GM18508 (cell line): Measurements from ENCODE around the gene DNAJC5.

Experiments
- ATAC-seq: cut with Tn5 transposase; IDR thresholded peaks from one replicate; pipeline ENCODE4 v1.9.1; 2021; ENCODE audit warnings: moderate number of reproducible peaks; ENCODE audit not compliant: insufficient read depth, unreplicated experiment

The DNAJC5 gene

GRCh38 chr20:63935447-63935846 is 40.5 kb downstream of the DNAJC5 start:
- ATAC-seq: no peak

GRCh38 chr20:63937596-63937995 is 42.7 kb downstream of the DNAJC5 start:
- ATAC-seq: no peak

- ATAC-seq: no peak
Observed at GRCh38 chr20:63939061-63939935, 44.4 kb downstream of the DNAJC5 start.

GRCh38 chr20:63940071-63940471 is 45.1 kb downstream of the DNAJC5 start:
- no peak for ATAC-seq

DNA sequence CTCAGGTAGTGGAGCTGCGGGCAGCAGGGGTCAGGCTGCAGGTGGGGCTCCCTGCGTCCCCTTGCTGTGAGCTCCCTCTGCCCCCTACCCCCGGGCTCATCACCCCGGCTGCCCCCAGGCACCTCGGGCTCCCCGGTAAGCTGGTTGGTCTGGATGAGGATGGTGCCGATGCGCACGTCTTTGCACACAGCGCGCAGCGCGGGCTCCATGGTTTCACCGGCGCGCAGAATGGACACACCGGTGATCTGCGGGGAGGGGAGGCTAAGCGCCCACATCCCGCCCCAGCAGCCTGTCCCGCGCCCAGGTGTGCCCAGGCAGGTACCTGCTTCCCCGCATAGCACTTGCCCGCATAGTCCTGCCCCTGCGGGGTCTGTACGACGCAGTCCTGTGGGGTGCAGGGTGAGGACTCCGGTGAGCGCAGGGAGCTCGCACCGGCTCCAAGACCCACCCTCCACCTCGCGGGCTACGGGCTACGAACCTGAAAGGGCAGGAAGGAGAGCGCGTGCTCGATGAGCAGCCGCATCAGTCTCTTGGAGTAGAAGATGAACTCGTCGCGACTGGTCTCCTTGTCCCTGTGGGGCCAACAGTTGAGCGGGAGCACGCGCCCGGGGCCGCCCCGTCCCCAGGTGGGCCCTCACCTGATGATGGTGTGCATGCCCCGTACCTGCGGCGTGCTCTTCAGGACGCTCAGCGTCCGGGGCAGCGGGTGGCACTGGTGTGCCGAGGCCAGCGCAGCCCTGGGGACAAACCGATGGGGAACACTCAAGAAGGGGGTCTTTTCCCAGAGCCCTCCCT is 45.7 kb downstream of the DNAJC5 start:
- no peak for ATAC-seq

- ATAC-seq: no peak
Observed at GRCh38 chr20:63941282-63942081, 46.6 kb downstream of the DNAJC5 start.

DNA sequence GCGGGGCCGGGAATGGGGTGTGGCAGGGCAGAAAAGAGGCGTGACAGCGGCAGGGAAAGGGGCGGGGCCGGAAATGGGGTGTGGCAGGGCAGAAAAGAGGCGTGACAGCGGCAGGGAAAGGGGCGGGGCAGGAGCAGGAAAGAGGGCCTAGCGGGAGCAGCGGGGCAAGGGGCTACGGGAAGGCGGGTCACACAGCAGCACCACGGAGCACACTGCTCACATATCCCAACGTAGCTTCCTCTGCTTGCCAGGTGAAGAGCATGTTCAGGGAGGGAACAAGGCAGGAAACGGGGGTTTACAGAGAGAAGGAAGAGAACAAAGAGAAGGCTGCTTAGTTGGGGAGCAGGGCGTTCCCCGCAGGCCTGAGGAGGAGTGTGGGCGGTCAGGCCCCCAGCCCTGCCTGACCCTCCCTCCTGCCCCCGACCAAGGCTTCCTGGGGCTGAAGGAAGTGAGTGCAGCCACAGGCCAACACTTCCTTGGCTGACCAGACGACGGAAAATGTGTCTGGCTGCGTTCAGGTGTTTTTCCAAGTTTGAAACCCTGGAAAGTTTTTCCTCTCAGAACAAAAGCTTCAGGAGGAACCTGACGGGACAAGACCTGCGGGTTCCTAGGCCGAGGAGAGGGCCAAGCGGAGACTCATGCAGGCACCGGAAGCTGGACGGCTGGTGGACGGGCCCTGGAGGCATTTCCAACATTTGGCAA is 47.5 kb downstream of the DNAJC5 start:
- ATAC-seq: no peak

DNA sequence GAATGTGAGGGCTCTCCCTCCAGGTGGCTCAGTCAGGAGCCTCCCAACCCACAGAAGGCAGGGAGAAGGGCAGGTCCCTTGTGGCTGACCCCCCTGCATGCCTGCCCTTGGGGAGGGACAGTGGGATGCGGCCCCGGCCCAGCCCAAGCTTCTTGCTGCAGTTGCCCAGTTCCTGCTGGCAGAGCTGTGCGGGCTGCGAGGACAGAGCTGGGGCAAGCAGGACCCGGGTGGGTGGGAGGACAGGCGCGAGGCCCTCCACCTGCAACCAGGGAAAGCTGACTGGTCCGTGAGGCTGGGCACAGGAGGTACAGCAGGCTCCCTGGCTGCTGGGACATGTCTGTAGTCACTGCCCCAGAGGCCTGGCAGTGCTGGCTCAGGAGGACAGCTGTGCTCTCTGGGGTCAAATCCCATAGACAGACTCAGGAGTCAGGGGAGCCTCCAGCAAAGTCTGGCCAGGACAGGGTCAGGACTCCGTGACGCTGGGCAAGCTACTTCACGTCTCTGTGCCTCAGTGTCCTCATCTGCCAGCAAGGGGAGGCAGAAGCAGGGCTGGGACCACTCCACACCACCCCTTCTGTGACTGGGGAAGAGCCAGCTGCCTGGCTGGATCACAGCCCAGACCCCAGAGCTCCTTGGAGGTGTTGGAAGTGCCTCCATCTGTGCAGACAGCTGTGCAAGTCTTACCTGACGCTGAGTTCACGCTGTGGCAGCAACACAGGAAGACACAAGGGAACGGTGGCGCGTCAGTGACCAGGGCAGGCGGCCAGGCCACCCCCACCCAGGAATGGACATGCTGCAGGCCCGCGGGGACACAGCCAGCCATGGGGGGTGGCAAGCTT is 48.3 kb downstream of the DNAJC5 start:
- no peak for ATAC-seq

GRCh38 chr20:63943808-63944077 is 48.8 kb downstream of the DNAJC5 start:
- ATAC-seq: no peak

- ATAC-seq: no peak
Observed at GRCh38 chr20:63944078-63944941, 49.4 kb downstream of the DNAJC5 start.

- no peak for ATAC-seq
Observed at GRCh38 chr20:63945031-63945658, 50.2 kb downstream of the DNAJC5 start.

GRCh38 chr20:63945921-63946920 is 51.3 kb downstream of the DNAJC5 start:
- ATAC-seq: no peak

GRCh38 chr20:63946986-63947637 is 52.2 kb downstream of the DNAJC5 start:
- no peak for ATAC-seq

DNA sequence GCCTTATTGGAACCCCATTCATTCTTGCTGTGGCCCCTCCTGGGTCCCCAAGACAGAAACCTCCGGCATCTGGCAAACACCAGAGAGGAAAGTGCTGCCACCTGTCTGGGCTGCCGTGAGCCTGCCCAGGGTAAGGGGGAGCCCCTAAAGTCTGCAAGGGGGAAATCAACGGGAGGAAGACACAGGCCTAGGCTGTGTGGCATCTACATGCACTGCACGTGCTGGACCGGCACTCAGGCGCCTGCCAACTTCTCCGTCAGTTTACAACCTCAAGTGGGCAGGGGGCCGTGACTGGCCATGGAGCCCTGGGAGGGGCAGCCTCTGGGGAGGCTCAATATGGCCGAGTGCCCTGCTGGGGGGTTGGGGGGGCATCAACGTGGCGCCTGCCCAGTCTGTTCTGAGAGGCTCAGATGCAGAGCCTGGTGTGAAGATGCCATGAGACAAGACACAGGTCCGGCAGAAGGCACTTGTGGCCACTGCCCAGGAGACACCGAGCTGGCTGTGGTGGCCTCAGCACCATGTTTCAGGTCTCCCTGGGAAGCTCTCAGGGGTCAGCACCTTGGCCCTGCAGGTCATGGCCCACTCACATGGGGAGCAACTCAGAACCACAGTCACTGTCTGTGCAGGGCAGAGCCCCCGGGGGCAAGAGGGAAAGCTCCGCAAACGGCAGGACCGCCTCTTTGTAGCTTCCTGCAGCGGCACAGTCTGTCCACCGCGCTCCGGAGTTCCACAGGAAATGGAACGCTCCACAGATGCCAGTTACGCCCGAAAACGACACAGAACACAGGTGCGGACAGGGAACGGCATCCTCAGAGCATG is 52.9 kb downstream of the DNAJC5 start:
- ATAC-seq: no peak

DNA sequence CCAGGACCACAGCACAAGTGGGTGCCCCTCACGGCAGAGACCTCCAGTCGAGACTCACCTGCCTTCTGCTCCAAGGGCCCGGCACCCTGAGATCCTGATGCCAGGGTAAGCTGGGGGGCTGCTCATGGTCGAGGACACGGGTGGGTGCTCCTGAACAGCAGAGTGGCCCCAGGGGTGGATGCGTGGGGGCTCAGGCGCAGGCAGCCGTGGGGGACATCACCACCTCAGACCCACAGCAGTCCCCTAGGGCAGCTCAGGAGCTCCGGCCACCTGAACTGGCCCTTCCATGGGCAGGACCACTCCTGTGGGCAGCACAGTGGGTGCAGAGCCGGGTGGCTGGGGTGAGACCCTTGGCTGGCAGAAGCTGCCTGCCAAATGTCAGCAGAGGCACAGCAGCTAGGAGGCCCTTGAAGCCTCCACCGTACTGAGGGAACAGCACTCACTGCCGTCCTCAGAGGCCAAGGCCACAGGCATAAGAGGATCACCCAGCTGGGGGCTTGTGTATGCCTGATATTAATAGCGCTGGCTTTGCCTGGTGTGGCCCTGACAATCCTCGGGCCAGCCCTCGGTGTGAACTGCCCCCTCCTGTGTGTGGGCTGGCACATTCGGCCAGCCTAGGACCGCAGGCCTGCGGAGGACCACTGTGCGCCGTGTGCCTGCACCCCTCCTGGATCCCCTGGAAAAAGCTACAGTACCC is 55.9 kb downstream of the DNAJC5 start:
- no peak for ATAC-seq
